ENCODE measurements around the gene TFPI2.
"Not testable (repeated sequence)": the region's sequence is repeated elsewhere in the genome, so short reads cannot be mapped to it uniquely, and the experiment has no call there.

Gene TFPI2

DNA sequence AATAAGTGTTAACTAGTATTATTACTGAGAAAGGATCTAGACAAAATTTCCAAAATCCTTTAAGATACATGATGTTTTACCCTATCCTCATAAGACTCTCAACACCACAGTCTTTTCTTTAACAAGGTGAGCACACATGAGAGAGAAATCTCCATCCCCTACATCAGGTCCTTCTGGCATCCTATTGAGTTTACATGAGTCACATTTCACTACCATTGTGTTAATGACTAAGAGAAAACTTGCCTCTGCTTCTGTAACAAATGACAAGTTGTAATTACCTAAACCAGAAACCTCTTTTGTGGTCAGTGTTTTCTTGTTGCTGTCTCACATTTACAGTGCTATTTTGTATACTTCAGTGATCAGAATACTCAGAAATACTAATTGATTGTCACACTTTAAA lies 21.1 kb upstream of the TFPI2 start:
- H3K4me3 ChIP-seq (ENCODE audit: low read length); DNase-seq (ENCODE audit: low read depth, low spot score): not testable (repeated sequence)

- DNase-seq (ENCODE audit: low read depth, low spot score); H3K4me3 ChIP-seq (ENCODE audit: low read length): not testable (repeated sequence)
These were observed 20.7 kb upstream of the TFPI2 start for GRCh38 chr7:93911242-93911641.

- no peak for DNase-seq (ENCODE audit: low read depth, low spot score)
- H3K4me3 ChIP-seq (ENCODE audit: low read length): no peak overlapping the region
These were observed 19.8 kb upstream of the TFPI2 start for GRCh38 chr7:93910076-93910994.

- no peak for DNase-seq (ENCODE audit: low read depth, low spot score)
- H3K4me3 ChIP-seq (ENCODE audit: low read length): no peak within 1 kb of the TSS
These were observed 15.7 kb upstream of the TFPI2 start, which contains the start of gene GNGT1 for GRCh38 chr7:93906267-93906666. Gene GNGT1 (plus strand): TSS chr7:93906567. CDS start chr7:93906747, 180 bp downstream.

- DNase-seq (ENCODE audit: low read depth, low spot score): peak; percentile 28
- no peak overlapping the region for H3K4me3 ChIP-seq (ENCODE audit: low read length)
These were observed 12.3 kb upstream of the TFPI2 start for GRCh38 chr7:93902777-93903423.

GRCh38 chr7:93897680-93898079 lies 7.1 kb upstream of the TFPI2 start:
- no peak for DNase-seq (ENCODE audit: low read depth, low spot score)
- H3K4me3 ChIP-seq (ENCODE audit: low read length): no peak overlapping the region

- DNase-seq (ENCODE audit: low read depth, low spot score): no peak
- no peak overlapping the region for H3K4me3 ChIP-seq (ENCODE audit: low read length)
These were observed 5.5 kb upstream of the TFPI2 start for GRCh38 chr7:93895859-93896600.

- no peak overlapping the region for H3K4me3 ChIP-seq (ENCODE audit: low read length)
- no peak for DNase-seq (ENCODE audit: low read depth, low spot score)
These were observed 4.5 kb upstream of the TFPI2 start for GRCh38 chr7:93894966-93895640.

DNA sequence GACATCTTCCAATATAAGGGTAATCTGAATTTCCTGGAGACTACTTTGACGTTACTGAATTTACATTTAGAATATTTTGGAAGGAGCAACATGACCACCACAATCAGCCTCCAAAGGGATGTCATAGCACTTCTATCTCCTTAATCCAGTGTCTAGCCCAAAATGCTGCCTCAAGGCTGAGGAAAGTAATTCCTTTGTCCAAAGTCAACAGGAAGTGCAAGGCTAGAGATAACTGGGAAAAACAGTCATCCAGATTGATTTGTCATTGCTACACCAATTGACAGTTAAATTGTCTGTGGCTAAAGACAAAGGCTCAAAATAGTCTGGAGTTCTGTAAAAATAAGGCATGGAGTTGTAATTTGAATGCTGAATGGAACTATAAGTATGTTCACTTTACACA lies 3.9 kb upstream of the TFPI2 start:
- DNase-seq (ENCODE audit: low read depth, low spot score): no peak
- no peak overlapping the region for H3K4me3 ChIP-seq (ENCODE audit: low read length)

DNA sequence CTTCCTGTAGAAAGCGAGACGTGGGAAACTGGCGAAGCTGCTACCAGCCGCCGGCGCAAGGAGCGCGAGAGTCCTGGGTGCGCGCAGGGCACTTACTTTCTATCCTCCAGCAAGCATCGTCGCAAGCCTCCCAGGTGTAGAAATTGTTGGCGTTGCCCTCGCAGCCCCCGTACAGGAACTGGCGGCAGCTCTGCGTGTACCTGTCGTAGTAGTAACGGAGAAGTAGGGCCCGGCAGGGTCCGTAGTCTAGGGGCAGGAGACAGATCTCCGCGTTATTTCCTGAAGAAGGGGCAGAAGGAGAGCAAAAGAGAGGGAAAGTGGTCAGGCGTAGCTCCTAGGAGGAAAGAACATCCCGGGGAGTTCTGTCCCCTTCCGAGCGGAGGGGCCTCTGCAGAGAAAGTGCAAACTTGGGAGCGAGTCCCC lies 501 bp downstream of the TFPI2 start:
- DNase-seq (ENCODE audit: low read depth, low spot score): no peak
- H3K4me3 ChIP-seq (ENCODE audit: low read length): no peak overlapping the region

- H3K4me3 ChIP-seq (ENCODE audit: low read length): no peak overlapping the region
- DNase-seq (ENCODE audit: low read depth, low spot score): no peak
These were observed 1.3 kb downstream of the TFPI2 start for GRCh38 chr7:93889261-93889660.

- no peak for DNase-seq (ENCODE audit: low read depth, low spot score)
- H3K4me3 ChIP-seq (ENCODE audit: low read length): no peak overlapping the region
These were observed 6.0 kb downstream of the TFPI2 start for GRCh38 chr7:93884541-93884940.

GRCh38 chr7:93883917-93884345 lies 6.6 kb downstream of the TFPI2 start:
- DNase-seq (ENCODE audit: low read depth, low spot score): no peak
- no peak overlapping the region for H3K4me3 ChIP-seq (ENCODE audit: low read length)

DNA sequence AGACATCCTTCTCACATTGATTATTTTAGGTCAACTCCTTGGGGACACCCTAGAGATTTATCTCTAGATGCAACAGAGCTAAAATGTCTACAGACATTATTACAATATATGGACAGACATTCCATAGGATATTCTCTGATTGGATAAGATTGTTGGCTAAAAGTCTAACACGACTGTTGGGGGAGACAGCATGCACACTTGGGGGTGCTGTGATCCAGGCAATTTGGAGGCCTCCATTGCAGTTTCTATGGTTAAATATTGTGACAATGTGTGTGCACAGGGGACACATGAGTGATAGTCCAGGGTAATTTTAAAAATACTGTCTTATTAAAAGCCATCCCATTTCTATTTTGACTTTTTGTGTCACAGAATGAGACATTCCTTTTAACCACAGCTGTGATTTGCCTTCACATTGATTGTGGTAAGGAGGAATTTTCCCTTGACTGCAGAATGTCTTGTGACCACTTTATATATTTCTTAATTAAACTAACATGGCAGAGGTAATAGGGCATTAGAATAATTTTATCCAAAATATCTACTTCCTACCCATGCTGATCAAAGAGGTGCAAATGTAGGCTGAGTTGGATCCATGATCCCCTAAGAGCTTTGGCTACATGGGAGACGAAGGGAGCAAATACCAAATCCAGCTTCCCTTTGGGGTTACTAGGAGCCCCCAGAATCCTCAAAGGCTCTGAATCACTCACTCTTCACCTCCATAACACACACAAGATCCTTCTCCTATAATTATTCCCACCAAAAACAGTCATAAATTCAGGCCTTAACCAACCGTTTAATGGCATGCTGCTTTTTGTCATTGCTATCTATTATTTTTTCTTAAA lies 7.3 kb downstream of the TFPI2 start:
- no peak for DNase-seq (ENCODE audit: low read depth, low spot score)
- no peak overlapping the region for H3K4me3 ChIP-seq (ENCODE audit: low read length)

DNA sequence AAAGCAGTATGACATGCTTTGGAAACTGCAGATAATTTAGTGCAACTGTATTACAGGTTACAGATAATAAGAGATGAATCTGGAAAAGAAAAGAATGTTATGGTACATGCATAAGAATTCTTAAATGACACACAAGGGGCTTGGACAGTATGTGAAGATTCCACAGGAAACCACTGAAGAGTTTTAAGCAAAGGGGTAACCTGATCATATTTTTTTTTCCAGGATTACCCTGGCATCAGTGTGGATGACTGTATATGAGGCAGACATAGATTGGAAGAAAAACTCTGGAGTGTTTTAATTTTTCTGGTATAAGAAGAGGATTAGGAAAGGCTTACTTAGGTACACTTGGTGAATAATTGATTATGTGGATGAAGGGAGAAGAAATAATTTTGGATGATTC lies 8.1 kb downstream of the TFPI2 start:
- no peak overlapping the region for H3K4me3 ChIP-seq (ENCODE audit: low read length)
- DNase-seq (ENCODE audit: low read depth, low spot score): no peak

- no peak overlapping the region for H3K4me3 ChIP-seq (ENCODE audit: low read length)
- DNase-seq (ENCODE audit: low read depth, low spot score): no peak
These were observed 11.2 kb downstream of the TFPI2 start for GRCh38 chr7:93879356-93879755.

DNA sequence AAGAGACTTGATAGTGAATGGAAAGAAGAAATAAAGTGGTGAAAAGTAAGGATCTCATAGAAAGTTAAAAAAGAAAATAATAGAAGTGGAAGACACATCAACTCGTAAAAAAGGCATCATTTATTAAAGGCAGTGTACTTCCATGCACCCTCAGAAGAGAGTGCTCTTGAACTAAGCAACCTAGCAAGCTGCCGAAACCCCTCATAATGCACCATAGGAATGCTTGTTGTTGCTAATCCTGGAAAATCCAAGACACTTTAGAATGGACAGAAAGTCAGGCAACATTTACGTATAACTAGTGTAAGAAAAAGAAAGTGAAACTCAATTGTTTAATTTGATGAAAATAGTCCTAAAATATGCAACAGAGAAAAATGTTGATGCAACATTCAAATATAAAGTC lies 12.8 kb downstream of the TFPI2 start:
- H3K4me3 ChIP-seq (ENCODE audit: low read length): no peak overlapping the region
- DNase-seq (ENCODE audit: low read depth, low spot score): no peak

DNA sequence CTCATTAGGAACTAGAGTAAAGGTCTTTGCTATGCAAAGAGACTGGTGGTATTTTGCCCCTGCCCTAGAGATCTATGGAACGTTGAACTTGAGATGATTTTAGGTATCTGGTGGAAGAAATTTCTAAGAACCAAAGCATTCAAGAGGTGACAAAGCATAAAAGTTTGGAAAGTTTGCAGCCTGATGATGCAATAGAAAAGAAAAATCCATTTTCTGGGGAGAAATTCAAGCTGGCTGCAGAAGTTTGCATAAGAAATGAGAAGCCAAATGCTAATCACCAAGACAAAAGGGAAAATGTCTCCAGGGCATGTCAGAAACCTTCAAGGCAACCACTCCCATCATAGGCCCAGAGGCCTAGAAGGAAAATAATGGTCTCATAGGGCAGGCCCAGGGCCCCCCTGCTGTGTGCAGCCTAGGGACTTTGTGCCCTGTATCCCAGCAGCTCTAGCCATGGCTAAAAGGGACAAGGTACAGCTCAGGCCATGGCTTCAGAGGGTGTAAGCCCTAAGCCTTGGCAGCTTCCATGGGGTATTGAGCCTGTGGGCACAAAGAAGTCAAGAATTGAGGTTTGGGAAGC lies 16.5 kb downstream of the TFPI2 start:
- H3K4me3 ChIP-seq (ENCODE audit: low read length): no peak overlapping the region
- no peak for DNase-seq (ENCODE audit: low read depth, low spot score)

Measured in Jurkat, Clone E6-1 (cell line).